Measurements from ENCODE around the gene ABCC4.

The ABCC4 gene

GRCh38 chr13:95099541-95099940 is 201.7 kb downstream of the ABCC4 start:
- FAIRE-seq, result no peak

GRCh38 chr13:95098916-95099315 is 202.3 kb downstream of the ABCC4 start:
- FAIRE-seq, result no peak

- no peak for FAIRE-seq
Measured at GRCh38 chr13:95091755-95092154, 209.5 kb downstream of the ABCC4 start.

- no peak for FAIRE-seq
Measured at GRCh38 chr13:95087746-95088305, 213.4 kb downstream of the ABCC4 start.

GRCh38 chr13:95086761-95087160 is 214.5 kb downstream of the ABCC4 start:
- FAIRE-seq, result no peak

GRCh38 chr13:95083758-95084157 is 217.5 kb downstream of the ABCC4 start:
- FAIRE-seq, result no peak

GRCh38 chr13:95083066-95083465 is 218.2 kb downstream of the ABCC4 start:
- FAIRE-seq, result no peak

- no peak for FAIRE-seq
Measured at GRCh38 chr13:95075506-95075905, 225.7 kb downstream of the ABCC4 start.

- no peak for FAIRE-seq
Measured at GRCh38 chr13:95074820-95075219, 226.4 kb downstream of the ABCC4 start.

- FAIRE-seq, result no peak
Measured at GRCh38 chr13:95073747-95074311, 227.4 kb downstream of the ABCC4 start.

- no peak for FAIRE-seq
Measured at GRCh38 chr13:95067303-95067702, 233.9 kb downstream of the ABCC4 start.

- no peak for FAIRE-seq
Measured at GRCh38 chr13:95060014-95060519, 241.2 kb downstream of the ABCC4 start.

- FAIRE-seq, result no peak
Measured at GRCh38 chr13:95059306-95059705, 241.9 kb downstream of the ABCC4 start.

GRCh38 chr13:95058680-95059079 is 242.6 kb downstream of the ABCC4 start:
- no peak for FAIRE-seq

- no peak for FAIRE-seq
Measured at GRCh38 chr13:95056266-95056665, 245.0 kb downstream of the ABCC4 start.

GRCh38 chr13:95050800-95051615 is 250.2 kb downstream of the ABCC4 start:
- no peak for FAIRE-seq

GRCh38 chr13:95049772-95050171 is 251.5 kb downstream of the ABCC4 start:
- no peak for FAIRE-seq

GRCh38 chr13:95044452-95045205 is 256.6 kb downstream of the ABCC4 start:
- FAIRE-seq, result no peak

GRCh38 chr13:95039415-95039814 is 261.8 kb downstream of the ABCC4 start:
- FAIRE-seq, result no peak

- no peak for FAIRE-seq
Measured at GRCh38 chr13:95038949-95039348, 262.3 kb downstream of the ABCC4 start.

GRCh38 chr13:95035311-95036109 is 265.7 kb downstream of the ABCC4 start:
- no peak for FAIRE-seq

- FAIRE-seq, result no peak
Measured at GRCh38 chr13:95033890-95034289, 267.4 kb downstream of the ABCC4 start.
